B cell (primary cell): Measurements from ENCODE around the gene ENO2. TPM values are rescaled to one million over a fixed set of nuclear protein-coding genes. Genes with fewer than 3 reads are reported as not detected.

Experiments
- ATAC-seq: fragments of 200-7000 bp; cut with Tn5 transposase; one replicate; pipeline ENCODE4 v1.10.0; 2021; ENCODE audit warnings: low read depth, mild to moderate bottlenecking, moderate number of reproducible peaks, moderate library complexity
- CTCF ChIA-PET: fragments of 350-600 bp; sonication (Branson Sonifier 250); formaldehyde crosslinking; loops from one replicate; lab custom pipeline; 2021; ENCODE audit warnings: antibody characterized with exemption, inconsistent platforms; lab: Charles Lee
- POLR2A ChIA-PET: fragments of 350-600 bp; sonication (Branson Sonifier 250); formaldehyde crosslinking; loops from one replicate; lab custom pipeline; 2021; ENCODE audit warnings: antibody characterized with exemption; lab: Charles Lee
- DNase-seq: peaks from one replicate; pipeline ENCODE4 v3.0.0; 2013
- H2AFZ ChIP-seq: 2 replicates; pipeline ENCODE4 v1.6.1; 2012; ENCODE audit warnings: mild to moderate bottlenecking, low read depth, low read length; ENCODE audit not compliant: insufficient read depth, poor library complexity, severe bottlenecking
- H3K27ac ChIP-seq, 2 donors: 1 replicate in 1 of 2; 2 replicates in 1 of 2; pipeline ENCODE4 v1.5.1; 2012 to 2013; ENCODE audit warnings: low read length in 2 of 2, mild to moderate bottlenecking in 2 of 2, moderate library complexity in 1 of 2
- H3K27me3 ChIP-seq, 4 experiments: fragments of 200-600 bp in 1 of 4; sonication (generic) in 1 of 4; replicated peaks in 1 of 4; 1 replicate in 2 of 4; 2 replicates in 2 of 4; pipeline versions ENCODE4 v1.6.1 to v1.7.0; 2013 to 2016; ENCODE audit warnings: low read length in 3 of 4, mild to moderate bottlenecking in 2 of 4, mixed read lengths in 1 of 4, moderate library complexity in 1 of 4; ENCODE audit not compliant: insufficient read depth in 4 of 4, control insufficient read depth in 3 of 4; ENCODE audit errors: control extremely low read depth in 1 of 4
- H3K36me3 ChIP-seq, 2 experiments: replicated peaks in 1 of 2; 1 replicate in 1 of 2; 2 replicates in 1 of 2; pipeline versions ENCODE4 v1.6.1 to v1.7.1; 2013; ENCODE audit warnings: low read length in 1 of 2; ENCODE audit not compliant: insufficient read depth in 2 of 2, control insufficient read depth in 1 of 2; ENCODE audit errors: control extremely low read depth in 1 of 2, extremely low read depth in 1 of 2
- H3K4me1 ChIP-seq, 2 donors: fragments of 200-600 bp in 1 of 2; sonication (generic) in 1 of 2; 1 replicate in 1 of 2; 2 replicates in 1 of 2; pipeline versions ENCODE4 v1.5.1 to v1.6.1; 2013 to 2017; ENCODE audit warnings: low read length in 2 of 2; ENCODE audit not compliant: control insufficient read depth in 2 of 2, insufficient read depth in 2 of 2
- H3K4me2 ChIP-seq: replicated peaks from 2 replicates; pipeline ENCODE3; 2012; ENCODE audit warnings: mild to moderate bottlenecking, low read depth, low read length; ENCODE audit not compliant: poor library complexity, severe bottlenecking
- H3K4me3 ChIP-seq, 5 experiments: fragments of 200-600 bp in 1 of 5; sonication (generic) in 1 of 5; 1 replicate in 3 of 5; 2 replicates in 2 of 5; pipeline versions ENCODE4 v1.5.1 to v1.7.0; 2011 to 2016; ENCODE audit warnings: low read length in 4 of 5, mild to moderate bottlenecking in 4 of 5, low read depth in 2 of 5, control low read depth in 1 of 5, moderate library complexity in 1 of 5; ENCODE audit not compliant: insufficient read depth in 1 of 5; ENCODE audit errors: control extremely low read depth in 1 of 5, extremely low read depth in 1 of 5
- H3K79me2 ChIP-seq: fragments of 200-600 bp; sonication (generic); one replicate; pipeline ENCODE4 v1.6.0; 2016; ENCODE audit warnings: low read length; ENCODE audit not compliant: control insufficient read depth, insufficient read depth
- H3K9ac ChIP-seq: fragments of 200-600 bp; sonication (generic); 2 replicates; pipeline ENCODE4 v1.6.1; 2017; ENCODE audit warnings: mild to moderate bottlenecking, low read length, moderate library complexity
- H3K9me3 ChIP-seq, 3 donors: one replicate each; pipeline versions ENCODE4 v1.6.1 to v1.7.1; 2013; ENCODE audit warnings: low read length in 2 of 3; ENCODE audit not compliant: control insufficient read depth in 2 of 3, insufficient read depth in 1 of 3; ENCODE audit errors: control extremely low read depth in 1 of 3
- H4K20me1 ChIP-seq: 2 replicates; pipeline ENCODE4 v1.6.0; 2012; ENCODE audit warnings: mild to moderate bottlenecking, low read length; ENCODE audit not compliant: insufficient read depth, control insufficient read depth, poor library complexity, severe bottlenecking
- H3K27ac Mint-ChIP-seq: one replicate; pipeline ENCODE4 v1.8.0; 2021; ENCODE audit warnings: mixed read lengths
- H3K27me3 Mint-ChIP-seq: one replicate; pipeline ENCODE4 v1.8.0; 2021; ENCODE audit warnings: mixed read lengths
- H3K4me1 Mint-ChIP-seq: one replicate; pipeline ENCODE4 v1.8.0; 2021; ENCODE audit warnings: mixed read lengths
- H3K4me3 Mint-ChIP-seq: one replicate; pipeline ENCODE4 v1.8.0; 2021; ENCODE audit warnings: mixed read lengths
- H3K9me3 Mint-ChIP-seq: one replicate; pipeline ENCODE4 v1.8.0; 2022; ENCODE audit warnings: mixed read lengths; ENCODE audit not compliant: insufficient read depth
- CTCF ChIP-seq: fragments of 200-600 bp; IDR thresholded peaks from one replicate; pipeline ENCODE4 v1.8.0; 2022; ENCODE audit warnings: antibody characterized with exemption, mild to moderate bottlenecking
- EZH2 ChIP-seq: IDR thresholded peaks from 2 replicates; pipeline ENCODE4 v1.6.1; 2012; ENCODE audit warnings: borderline replicate concordance, low read depth, mild to moderate bottlenecking, moderate library complexity, low read length; ENCODE audit not compliant: insufficient read depth, poor library complexity, severe bottlenecking
- WGBS: methylation state at CpG from one replicate; pipeline ENCODE4 v1.1.5; 2013; ENCODE audit warnings: missing lambda C conversion rate; ENCODE audit not compliant: insufficient coverage; 5-methylcytosine and 5-hydroxymethylcytosine counted together
- intact Hi-C: fragments of 100-400 bp; cut with micrococcal nuclease; formaldehyde crosslinking; loops from one replicate; pipeline ENCODE4 v1.10.0; 2022
- polyA plus RNA-seq: library from polyadenylated mRNA; depleted of rRNA; stranded (reverse); fragments of >200 nt; gene quantifications from 2 replicates; pipeline ENCODE4 v1.2.3, GENCODE V29; 2012
- total RNA-seq, 2 donors: library from RNA; stranded (reverse); fragments of 120-200 nt in 1 of 2; gene quantifications; 1 replicate in 1 of 2; 2 replicates in 1 of 2; pipeline versions ENCODE4 v1.2.3 to v1.2.4, GENCODE V29; 2013 to 2022

Gene ENO2
- total and polyA plus RNA-seq, 2 donors (not counting 1 experiment from before 2014, with no cell fraction given) = 42.5 to 55.3 TPM

- no peak overlapping the region for H3K4me3 ChIP-seq
- CTCF ChIA-PET = interaction anchor here (0.7 to 6.2 kb wide), 22 partner anchors 10 to 188 kb away, joined by 3 to 132 read pairs (median 7); partner anchors contain the start of genes C12orf57, C1RL, ENO2 and LPCAT3
- DNase-seq (no peak), ATAC-seq (no peak)
- H3K27me3 ChIP-seq = no peaks in the 10 kb centered on the region
- H3K4me2 ChIP-seq = peak overlapping the region; percentile 71
- H3K9me3 Mint-ChIP-seq = no peaks in the 10 kb centered on the region
- H3K36me3 ChIP-seq = no peaks in the 10 kb centered on the region
- H2AFZ ChIP-seq = no peak overlapping the region
- no peak overlapping the region for H3K9ac ChIP-seq
- peaks cover 44 to 56% of the 10 kb centered on the region in 2 donors for H3K4me1 ChIP-seq
- H3K4me3 Mint-ChIP-seq = peak overlapping the region; percentile 81
- H4K20me1 ChIP-seq = no peaks in the 10 kb centered on the region
- no peaks in the 10 kb centered on the region for H3K27me3 Mint-ChIP-seq
- H3K27ac Mint-ChIP-seq = peak overlapping the region; percentile 13
- intact Hi-C loops = loop anchor here (1.0 to 2.0 kb wide), 8 partner anchors 14 to 189 kb away; partner anchors contain the start of genes C1RL and LPCAT3
- 81% methylated on average over 6 of the region's 6 CpGs for WGBS
- no peak overlapping the region for H3K27ac ChIP-seq
- POLR2A ChIA-PET = interaction anchor here (6.4 kb wide), 1 partner anchor 12 kb away, joined by 37 read pairs; no protein-coding TSS in a partner anchor
- H3K9me3 ChIP-seq = no peaks in the 10 kb centered on the region
- peaks cover 55% of the 10 kb centered on the region for H3K4me1 Mint-ChIP-seq
- no peak for TF ChIP-seq CTCF
- TF ChIP-seq EZH2 = no peak
- peaks cover 33% of the 10 kb centered on the region for H3K79me2 ChIP-seq
These were observed 9.5 kb downstream of the ENO2 start for GRCh38 chr12:6923851-6924250.

- ChIA-PET POLR2A (interaction anchor here (0.6 to 6.4 kb wide), 6 partner anchors 11 to 55 kb away, joined by 3 to 37 read pairs (median 4); partner anchors contain the start of genes C12orf57 and RNU7-1), CTCF (interaction anchor here (0.8 to 6.2 kb wide), 19 partner anchors 10 to 187 kb away, joined by 3 to 132 read pairs (median 12); partner anchors contain the start of genes C12orf57, C1R, C1RL and LPCAT3)
- H2AFZ ChIP-seq = peak overlapping the region; percentile 78
- no peaks in the 10 kb centered on the region for H3K27me3 Mint-ChIP-seq
- no peaks in the 10 kb centered on the region for H4K20me1 ChIP-seq
- H3K79me2 ChIP-seq = peaks cover 35% of the 10 kb centered on the region
- H3K9ac ChIP-seq = no peak overlapping the region
- ATAC-seq (no peak), DNase-seq (no peak)
- H3K27me3 ChIP-seq = no peaks in the 10 kb centered on the region
- no peak for TF ChIP-seq EZH2
- TF ChIP-seq CTCF = no peak
- H3K4me1 Mint-ChIP-seq = peaks cover 63% of the 10 kb centered on the region
- 90% methylated on average over 1 of the region's 1 CpG for WGBS
- H3K27ac ChIP-seq = no peak overlapping the region
- no peaks in the 10 kb centered on the region for H3K9me3 Mint-ChIP-seq
- peaks cover 47 to 65% of the 10 kb centered on the region in 2 donors for H3K4me1 ChIP-seq
- intact Hi-C loops = loop anchor here (2.0 kb wide), 1 partner anchor 94 kb away; the partner anchor contains the start of gene LPCAT3
- no peaks in the 10 kb centered on the region for H3K36me3 ChIP-seq
- no peaks in the 10 kb centered on the region for H3K9me3 ChIP-seq
- H3K27ac Mint-ChIP-seq = peak overlapping the region; percentile 20
- H3K4me2 ChIP-seq = peak overlapping the region; percentile 71
- H3K4me3 Mint-ChIP-seq = peak overlapping the region; percentile 81
- H3K4me3 ChIP-seq = no peak overlapping the region
These were observed 10.8 kb downstream of the ENO2 start for GRCh38 chr12:6925239-6925539.
